HepG2 (cell line): ENCODE data around the gene HOXC9. TPM values are rescaled to one million over a fixed set of nuclear protein-coding genes. Genes with fewer than 3 reads are reported as not detected.
A peak's percentile ranks its signal among the peaks of the same experiment; 100 is the strongest.

ENCODE experiments used
- HES4 ChIP-seq: sonication (generic); formaldehyde crosslinking; IDR thresholded peaks from 2 replicates; pipeline ENCODE4 v1.9.0; 2021; ENCODE audit warnings: mild to moderate bottlenecking, missing genetic modification reagents, borderline replicate concordance
- HOXA3 ChIP-seq: sonication (generic); formaldehyde crosslinking; IDR thresholded peaks from 2 replicates; pipeline ENCODE4 v1.5.0; 2020; ENCODE audit warnings: missing genetic modification reagents
- KDM5B ChIP-seq: sonication (generic); formaldehyde crosslinking; IDR thresholded peaks from 2 replicates; pipeline ENCODE4 v1.4.0; 2020; ENCODE audit warnings: missing genetic modification reagents, mild to moderate bottlenecking, borderline replicate concordance
- MEIS1 ChIP-seq: sonication (generic); formaldehyde crosslinking; IDR thresholded peaks from 2 replicates; pipeline ENCODE4 v1.9.0; 2021; ENCODE audit warnings: mild to moderate bottlenecking, missing genetic modification reagents, moderate library complexity, borderline replicate concordance
- SRSF1 ChIP-seq: fragments of 200-400 bp; formaldehyde crosslinking; optimal IDR thresholded peaks from 2 replicates; pipeline ENCODE3; 2017; ENCODE audit warnings: mild to moderate bottlenecking, low read depth, low read length, moderate library complexity
- TEAD3 ChIP-seq: optimal IDR thresholded peaks from 2 replicates; pipeline ENCODE3; 2016; ENCODE audit warnings: borderline replicate concordance
- ZNF574 ChIP-seq: sonication (generic); formaldehyde crosslinking; IDR thresholded peaks from 2 replicates; pipeline ENCODE4 v1.4.0; 2020; ENCODE audit warnings: missing genetic modification reagents
- ZNF800 ChIP-seq: sonication (generic); formaldehyde crosslinking; IDR thresholded peaks from 2 replicates; pipeline ENCODE4 v1.4.0; 2020; ENCODE audit warnings: missing genetic modification reagents
- ZSCAN30 ChIP-seq: sonication (generic); formaldehyde crosslinking; IDR thresholded peaks from 2 replicates; pipeline ENCODE4 v1.5.0; 2020; ENCODE audit warnings: mild to moderate bottlenecking, missing genetic modification reagents
- polyA plus RNA-seq, 8 experiments: library from polyadenylated mRNA; depleted of rRNA in 3 of 8; stranded (reverse) in 7 of 8; unstranded in 1 of 8; fragments of >200 nt; fragmentation: Illumina TruSeq in 4 of 8; extraction: Trizol in 4 of 8; gene quantifications; 2 replicates each; pipeline versions ENCODE4 v1.2.1 to v1.2.3, GENCODE V29; 2011 to 2016; ENCODE audit warnings: low read depth in 4 of 8, missing spikeins in 1 of 8, mixed read lengths in 1 of 8; ENCODE audit not compliant: insufficient read depth in 1 of 8
- total RNA-seq, 5 experiments: library from RNA; depleted of rRNA; stranded (reverse); fragments of >200 nt; fragmentation: Illumina TruSeq; extraction: Trizol; gene quantifications; 2 replicates each; pipeline ENCODE4 v1.2.3, GENCODE V29; 2016; ENCODE audit warnings: low read depth in 1 of 5
- TF ChIP-seq, protein P1 (sequence below): sonication (generic); formaldehyde crosslinking; IDR thresholded peaks from one replicate; pipeline ENCODE4 v1.5.1; 2020; ENCODE audit warnings: mild to moderate bottlenecking, missing genetic modification reagents; ENCODE audit errors: not compliant biosample characterization
- TF ChIP-seq, protein P2 (sequence below): sonication (generic); formaldehyde crosslinking; IDR thresholded peaks from 2 replicates; pipeline ENCODE4 v1.4.0; 2020; ENCODE audit warnings: mild to moderate bottlenecking, missing genetic modification reagents

Gene HOXC9
- total and polyA plus RNA-seq, 2 of the 13 experiments (the other 11 are each of a cell fraction or from before 2014, with no cell fraction given) = 0.11 to 1.1 TPM

- TF ChIP-seq, protein P1, sequence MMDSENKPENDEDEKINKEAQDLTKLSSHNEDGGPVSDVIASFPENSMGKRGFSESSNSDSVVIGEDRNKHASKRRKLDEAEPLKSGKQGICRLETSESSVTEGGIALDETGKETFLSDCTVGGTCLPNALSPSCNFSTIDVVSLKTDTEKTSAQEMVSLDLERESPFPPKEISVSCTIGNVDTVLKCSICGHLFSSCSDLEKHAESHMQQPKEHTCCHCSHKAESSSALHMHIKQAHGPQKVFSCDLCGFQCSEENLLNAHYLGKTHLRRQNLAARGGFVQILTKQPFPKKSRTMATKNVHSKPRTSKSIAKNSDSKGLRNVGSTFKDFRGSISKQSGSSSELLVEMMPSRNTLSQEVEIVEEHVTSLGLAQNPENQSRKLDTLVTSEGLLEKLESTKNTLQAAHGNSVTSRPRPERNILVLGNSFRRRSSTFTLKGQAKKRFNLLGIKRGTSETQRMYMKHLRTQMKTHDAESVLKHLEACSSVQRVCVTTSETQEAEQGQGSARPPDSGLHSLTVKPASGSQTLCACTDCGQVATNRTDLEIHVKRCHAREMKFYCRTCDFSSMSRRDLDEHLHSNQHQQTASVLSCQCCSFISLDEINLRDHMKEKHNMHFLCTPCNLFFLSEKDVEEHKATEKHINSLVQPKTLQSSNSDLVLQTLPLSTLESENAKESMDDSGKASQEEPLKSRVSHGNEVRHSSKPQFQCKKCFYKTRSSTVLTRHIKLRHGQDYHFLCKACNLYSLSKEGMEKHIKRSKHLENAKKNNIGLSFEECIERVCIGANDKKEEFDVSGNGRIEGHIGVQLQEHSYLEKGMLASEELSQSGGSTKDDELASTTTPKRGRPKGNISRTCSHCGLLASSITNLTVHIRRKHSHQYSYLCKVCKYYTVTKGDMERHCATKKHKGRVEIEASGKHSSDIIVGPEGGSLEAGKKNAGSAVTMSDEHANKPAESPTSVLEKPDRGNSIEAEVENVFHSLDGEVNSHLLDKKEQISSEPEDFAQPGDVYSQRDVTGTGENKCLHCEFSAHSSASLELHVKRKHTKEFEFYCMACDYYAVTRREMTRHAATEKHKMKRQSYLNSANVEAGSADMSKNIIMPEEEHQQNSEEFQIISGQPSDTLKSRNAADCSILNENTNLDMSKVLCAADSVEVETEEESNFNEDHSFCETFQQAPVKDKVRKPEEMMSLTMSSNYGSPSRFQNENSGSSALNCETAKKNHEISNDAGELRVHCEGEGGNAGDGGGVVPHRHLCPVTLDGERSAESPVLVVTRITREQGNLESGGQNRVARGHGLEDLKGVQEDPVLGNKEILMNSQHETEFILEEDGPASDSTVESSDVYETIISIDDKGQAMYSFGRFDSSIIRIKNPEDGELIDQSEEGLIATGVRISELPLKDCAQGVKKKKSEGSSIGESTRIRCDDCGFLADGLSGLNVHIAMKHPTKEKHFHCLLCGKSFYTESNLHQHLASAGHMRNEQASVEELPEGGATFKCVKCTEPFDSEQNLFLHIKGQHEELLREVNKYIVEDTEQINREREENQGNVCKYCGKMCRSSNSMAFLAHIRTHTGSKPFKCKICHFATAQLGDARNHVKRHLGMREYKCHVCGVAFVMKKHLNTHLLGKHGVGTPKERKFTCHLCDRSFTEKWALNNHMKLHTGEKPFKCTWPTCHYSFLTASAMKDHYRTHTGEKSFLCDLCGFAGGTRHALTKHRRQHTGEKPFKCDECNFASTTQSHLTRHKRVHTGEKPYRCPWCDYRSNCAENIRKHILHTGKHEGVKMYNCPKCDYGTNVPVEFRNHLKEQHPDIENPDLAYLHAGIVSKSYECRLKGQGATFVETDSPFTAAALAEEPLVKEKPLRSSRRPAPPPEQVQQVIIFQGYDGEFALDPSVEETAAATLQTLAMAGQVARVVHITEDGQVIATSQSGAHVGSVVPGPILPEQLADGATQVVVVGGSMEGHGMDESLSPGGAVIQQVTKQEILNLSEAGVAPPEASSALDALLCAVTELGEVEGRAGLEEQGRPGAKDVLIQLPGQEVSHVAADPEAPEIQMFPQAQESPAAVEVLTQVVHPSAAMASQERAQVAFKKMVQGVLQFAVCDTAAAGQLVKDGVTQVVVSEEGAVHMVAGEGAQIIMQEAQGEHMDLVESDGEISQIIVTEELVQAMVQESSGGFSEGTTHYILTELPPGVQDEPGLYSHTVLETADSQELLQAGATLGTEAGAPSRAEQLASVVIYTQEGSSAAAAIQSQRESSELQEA = no peak
- TF ChIP-seq ZNF800 (CRISPR knock-in tag) (peak; percentile 48), ZSCAN30 (no peak), SRSF1 (no peak), ZNF574 (CRISPR knock-in tag) (no peak; the same call in 1 of the 2 replicates), TEAD3 (CRISPR knock-in tag) (no peak), KDM5B (CRISPR knock-in tag) (peak; percentile 64; the same call in 1 of the 2 replicates), HES4 (CRISPR knock-in tag) (0 out of 2 replicates have a peak, but pooled peaks have one; percentile 61), MEIS1 (CRISPR knock-in tag) (no peak), HOXA3 (CRISPR knock-in tag) (0 out of 2 replicates have a peak, but pooled peaks have one; percentile 26)
- TF ChIP-seq, protein P2, sequence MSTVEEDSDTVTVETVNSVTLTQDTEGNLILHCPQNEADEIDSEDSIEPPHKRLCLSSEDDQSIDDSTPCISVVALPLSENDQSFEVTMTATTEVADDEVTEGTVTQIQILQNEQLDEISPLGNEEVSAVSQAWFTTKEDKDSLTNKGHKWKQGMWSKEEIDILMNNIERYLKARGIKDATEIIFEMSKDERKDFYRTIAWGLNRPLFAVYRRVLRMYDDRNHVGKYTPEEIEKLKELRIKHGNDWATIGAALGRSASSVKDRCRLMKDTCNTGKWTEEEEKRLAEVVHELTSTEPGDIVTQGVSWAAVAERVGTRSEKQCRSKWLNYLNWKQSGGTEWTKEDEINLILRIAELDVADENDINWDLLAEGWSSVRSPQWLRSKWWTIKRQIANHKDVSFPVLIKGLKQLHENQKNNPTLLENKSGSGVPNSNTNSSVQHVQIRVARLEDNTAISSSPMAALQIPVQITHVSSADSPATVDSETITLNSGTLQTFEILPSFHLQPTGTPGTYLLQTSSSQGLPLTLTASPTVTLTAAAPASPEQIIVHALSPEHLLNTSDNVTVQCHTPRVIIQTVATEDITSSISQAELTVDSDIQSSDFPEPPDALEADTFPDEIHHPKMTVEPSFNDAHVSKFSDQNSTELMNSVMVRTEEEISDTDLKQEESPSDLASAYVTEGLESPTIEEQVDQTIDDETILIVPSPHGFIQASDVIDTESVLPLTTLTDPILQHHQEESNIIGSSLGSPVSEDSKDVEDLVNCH (CRISPR knock-in tag) = no peak
Observed at GRCh38 chr12:54000116-54001114, at the start of gene HOXC9 (continued).
